Fibroblast of gingiva (primary cell): Measurements from ENCODE around the gene GREM2.
A peak's percentile ranks its signal among the peaks of the same experiment; 100 is the strongest.

ENCODE experiments used
- DNase-seq: peaks from one replicate; pipeline ENCODE4 v3.0.0-alpha.2; 2011; ENCODE audit warnings: low read depth

Gene GREM2

DNA sequence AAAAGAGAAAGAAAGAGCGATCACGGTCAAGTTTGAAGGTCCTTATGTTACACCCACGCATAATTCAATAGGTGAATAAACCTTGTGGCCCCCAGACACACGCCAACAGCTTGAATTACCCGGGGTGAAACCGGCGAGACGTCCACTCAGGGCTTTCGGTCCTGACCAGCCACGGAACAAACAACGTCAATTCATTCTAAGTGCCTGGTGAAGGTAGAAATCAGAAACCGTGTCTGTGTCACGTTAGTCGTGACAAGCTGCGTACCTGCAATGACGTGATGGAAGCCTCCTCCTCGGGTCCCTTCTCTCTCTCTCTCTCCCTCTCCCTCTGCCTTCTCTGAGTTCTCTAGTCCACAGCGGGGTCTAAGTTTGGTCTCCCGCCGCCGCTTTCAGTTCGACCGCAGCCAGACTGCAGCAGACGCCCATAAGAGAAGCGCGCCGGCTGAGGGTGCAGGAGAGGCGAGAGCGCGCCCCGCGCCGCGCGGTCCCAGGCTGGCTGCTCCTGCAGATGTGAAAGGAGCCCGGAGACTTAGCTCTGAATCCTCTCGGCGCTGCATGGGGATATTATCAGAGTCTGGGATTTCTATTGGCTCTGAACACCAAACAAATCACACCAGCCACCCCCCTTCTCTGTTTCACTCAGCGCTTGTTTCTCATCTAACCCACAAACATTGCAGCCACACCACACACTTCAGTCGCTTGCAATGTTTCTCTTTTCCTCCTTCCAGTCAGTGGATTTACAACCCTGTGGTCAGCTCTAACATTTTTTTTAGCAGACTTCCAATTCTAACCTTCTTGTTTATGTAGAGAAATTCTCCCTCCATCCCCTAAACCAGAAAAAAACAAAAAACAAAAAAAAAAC is at the start of gene GREM2:
GREM2 (minus strand) TSS at position 537 of the 862 bp plus-strand sequence. CDS start 118,680 bp downstream, outside the sequence.
- peak; percentile 86 for DNase-seq

DNA sequence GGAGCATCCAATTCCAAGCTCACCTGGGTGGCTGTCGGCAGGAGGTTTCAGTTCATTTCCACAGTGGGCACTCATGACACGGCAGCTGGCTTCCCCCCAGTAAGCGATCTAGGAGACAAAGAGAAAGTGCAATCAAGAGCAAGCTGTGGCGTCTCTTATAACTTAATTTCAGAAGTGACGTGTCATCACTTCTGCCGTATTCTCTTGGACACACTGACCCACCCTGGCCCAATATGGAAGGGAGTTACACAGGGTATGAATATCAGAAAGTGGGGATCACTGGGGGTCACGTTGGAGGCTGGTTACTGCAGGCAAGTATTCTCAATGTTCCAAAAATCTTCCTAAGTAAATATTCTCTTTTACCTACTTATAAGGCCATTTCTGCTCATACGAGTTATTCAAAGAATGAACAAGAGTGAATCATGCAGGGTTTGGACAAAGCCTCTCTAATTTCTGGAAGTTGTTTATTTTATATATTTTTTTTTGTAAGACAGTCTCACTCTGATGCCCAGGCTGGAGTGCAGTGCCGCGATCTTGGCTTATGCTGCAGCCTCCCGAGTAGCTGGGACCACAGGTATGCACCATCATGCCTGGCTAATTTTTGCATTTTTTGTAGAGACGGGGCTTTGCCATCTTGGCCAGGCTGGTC is 46.5 kb upstream of the GREM2 start:
- DNase-seq: peak; percentile 64

DNA sequence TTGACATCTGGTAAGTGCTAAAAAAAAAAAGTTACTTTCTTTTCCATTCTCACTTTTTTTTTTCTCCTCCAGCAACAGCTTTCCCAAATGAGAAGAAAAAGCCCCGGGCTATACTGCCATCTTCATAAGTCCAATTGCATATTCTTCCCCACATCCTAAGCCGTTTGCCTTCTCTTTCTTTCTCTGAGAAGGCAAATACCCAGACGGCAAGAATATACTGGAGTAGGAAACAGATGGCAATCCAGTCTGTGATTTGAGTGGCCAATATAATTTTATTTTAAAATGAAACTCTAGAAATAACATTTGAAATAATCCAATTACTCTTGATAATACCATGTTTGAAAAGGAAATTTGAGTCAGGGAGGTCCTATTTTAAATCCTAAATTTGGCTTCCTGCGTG is 44.6 kb upstream of the GREM2 start:
- no peak for DNase-seq

DNA sequence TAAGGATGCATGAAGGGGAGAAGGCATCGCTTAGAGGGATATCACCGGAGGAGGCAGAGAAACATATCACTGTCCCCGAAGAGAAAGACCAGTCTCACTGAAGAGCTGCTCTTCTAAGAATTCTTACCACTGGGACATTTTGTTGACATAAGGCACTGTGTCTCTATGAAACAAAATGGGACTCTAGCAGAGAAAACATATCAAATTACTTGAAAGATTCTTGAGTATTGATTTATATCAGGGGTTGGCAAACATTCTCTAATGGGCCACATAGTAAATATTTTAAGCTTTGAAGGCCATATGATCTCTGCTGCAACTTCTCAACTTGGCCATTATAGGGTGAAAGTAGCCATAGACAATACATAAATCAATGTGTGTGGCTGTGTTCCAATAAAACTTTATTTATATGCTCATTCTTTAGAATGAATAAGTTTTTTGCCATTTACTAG is 41.0 kb upstream of the GREM2 start:
- DNase-seq: no peak

DNA sequence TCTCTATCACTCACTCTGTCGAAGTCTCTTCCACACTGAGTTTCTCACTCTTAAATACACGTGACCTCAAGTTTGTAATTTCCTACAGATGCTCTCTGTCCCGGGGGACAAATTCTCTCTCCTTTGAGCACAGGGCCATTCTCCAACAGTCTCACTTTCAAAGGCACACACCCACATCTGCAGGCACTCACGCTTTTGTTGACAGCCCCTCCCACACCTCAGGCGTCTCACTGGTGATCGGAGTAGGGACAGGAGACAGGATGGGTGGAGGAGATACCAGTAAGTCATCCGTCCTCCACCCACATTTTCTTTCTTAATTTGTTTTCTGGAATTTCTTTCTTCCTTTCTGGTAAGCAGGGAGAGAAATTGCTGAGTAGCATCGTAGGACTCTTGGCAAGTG is 40.6 kb upstream of the GREM2 start:
- DNase-seq: peak; percentile 26

DNA sequence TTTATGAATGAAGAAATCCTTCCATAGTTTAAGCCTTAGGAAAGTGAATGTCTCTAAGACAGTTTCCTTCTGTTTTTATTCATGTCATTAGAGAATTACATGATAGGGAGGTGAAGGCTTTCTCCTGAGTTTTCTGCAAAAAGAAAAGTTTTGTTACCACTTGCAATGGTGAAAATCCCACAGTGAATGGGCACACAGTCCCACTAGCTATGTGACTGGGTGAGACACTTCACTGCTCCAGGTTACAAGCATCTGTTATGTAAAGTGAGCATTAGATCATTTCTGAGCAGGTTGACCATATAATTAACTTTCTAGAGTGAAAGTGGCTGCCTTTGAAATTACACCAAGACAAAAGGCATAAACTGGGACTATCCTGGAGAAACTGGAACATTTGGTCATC is 38.9 kb upstream of the GREM2 start:
- DNase-seq: no peak

DNA sequence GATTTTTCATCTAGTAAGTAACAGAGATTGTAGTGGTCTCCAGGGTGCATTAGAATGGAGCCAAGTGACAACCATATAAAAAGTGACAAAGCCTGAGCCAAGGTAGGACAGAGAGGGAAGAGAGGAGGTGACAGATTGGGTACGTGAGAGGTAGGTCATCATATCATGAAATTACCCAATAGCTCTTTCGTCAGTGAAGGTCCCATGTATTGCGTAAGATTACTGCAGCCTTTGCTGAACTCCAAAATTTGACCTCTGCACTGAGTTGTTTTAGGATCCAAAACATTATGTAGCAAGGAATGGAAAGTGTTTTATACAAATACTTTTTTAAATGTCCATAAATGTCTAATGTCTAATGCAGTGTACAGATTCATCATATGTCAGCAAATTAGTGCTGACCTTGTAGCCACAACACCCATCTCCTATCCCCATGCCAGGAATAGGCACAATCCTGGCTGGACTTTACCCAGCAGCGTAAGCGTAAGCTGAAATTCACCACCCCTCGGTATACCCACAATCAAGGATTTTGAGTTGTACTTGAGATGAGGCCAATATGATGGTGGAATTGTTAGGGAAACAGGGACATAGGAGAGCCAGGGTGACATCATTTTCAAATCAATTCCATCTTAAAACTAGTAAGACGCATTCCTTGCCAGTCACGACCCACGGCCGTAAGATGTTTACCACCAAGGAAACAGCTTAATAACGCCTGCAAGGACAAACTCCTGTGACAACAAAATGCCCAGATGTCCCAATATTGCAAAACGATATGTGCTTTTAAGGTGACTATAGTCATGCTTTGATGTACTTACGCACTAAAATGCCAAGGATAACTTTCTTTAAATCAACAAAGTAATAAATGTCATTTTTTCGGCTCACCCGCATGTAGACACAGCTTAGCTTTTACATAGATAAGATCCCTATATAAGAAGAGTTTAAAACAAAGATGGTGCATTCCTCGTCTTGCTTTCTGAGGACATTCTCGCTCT is 38.1 kb upstream of the GREM2 start:
- peak; percentile 14 for DNase-seq

DNA sequence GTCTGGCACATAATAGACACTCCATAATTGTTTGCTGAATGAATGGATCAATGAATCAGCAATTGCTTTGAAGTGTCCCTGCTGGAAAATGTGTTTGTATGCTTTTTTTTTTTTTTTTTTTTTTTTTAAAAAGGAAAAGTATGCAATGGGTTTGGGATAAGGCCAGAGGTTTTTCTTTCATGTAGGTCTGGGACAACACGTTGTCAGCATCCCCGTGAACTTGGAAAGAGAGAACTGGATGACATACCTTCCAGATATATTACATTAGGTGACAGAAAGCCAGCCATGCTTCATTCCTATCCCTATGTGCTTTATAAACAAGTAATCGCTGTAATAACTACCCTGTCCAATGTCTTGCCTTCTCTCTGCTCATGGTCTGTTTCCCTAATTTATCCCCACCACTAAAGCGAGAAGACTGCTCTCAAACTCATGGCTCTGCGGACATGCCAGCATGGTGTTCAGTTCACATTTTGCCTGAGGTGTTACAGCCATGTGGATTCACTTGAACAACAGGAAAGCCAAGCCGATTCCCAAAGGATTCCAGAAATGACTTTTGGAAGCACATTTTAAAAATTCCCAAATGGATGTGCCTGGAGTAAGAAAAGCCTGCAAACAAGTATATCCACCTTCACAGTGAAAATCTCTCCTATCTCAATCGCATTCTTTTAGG is 34.8 kb upstream of the GREM2 start:
- no peak for DNase-seq

DNA sequence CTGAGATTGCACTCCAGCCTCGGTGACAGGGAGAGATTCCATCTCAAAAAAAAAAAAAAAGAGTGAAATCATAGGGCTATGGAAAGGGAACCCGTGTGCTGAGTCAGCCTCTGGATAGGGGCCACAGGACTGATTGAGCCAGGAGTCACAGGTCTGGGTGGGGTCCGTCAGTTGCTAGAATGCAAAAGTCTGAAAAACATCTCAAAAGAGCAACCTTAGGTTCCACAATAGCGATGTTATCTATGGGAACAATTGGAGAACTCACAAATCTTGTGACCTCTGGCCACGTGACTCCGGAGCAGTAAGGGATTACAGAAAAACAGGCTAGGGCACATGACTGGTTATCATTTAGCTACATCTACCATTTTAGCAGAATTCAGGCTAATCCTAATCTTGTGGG is 32.8 kb upstream of the GREM2 start:
- no peak for DNase-seq

DNA sequence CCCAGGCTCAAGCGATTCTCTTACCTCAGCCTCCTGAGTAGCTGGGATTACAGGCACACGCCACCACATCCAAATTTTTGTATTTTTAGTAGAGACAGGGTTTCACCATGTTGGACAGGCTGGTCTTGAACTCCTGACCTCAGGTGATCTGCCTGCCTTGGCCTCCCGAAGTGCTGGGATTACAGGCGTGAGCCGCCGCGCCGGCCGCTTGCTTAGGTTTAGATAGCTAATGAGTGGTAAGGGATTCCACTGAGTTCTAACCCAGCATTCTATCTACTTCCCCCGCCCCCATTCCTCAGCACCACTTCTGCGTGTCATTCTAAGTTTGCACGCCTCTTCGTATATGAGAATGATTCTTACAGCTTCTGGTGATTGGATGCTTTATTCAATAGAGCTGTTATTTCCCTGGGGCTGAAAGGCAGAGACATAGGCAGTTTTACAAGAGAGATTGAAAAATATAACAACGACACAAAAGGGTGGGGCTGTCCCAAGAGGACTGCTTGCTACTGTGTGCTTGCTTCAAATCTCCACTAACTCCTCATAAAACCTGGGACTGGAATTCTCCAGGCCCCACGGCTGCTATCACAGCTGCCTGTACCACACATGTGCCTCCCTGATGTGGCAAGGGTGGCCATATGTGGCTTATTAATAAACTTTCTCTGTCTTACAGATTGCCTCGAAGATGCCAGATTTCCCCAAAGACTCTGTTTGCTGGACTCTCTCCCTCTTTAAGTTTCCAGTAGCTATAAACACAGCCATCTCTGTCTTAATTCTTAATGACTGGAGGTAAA is 23.7 kb upstream of the GREM2 start:
- peak; percentile 29 for DNase-seq

DNA sequence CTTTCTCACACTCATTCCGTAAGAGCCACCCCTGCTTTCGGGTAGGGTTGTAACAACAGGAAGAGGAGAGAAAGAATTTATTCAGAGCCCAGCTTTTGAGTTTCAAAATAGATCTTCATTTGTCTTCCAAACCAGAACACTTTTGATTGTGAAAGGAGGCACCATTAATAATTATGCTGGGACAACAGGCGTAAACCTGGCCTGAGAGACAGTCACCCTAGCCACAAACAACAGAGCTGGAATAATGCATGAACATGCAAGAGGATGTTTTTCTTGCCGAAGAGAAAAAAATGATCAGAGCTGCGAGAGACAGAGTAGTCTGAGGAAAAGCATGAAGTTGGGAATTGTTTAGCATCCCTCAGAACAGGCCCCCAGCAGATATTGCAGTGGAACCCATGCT is 18.5 kb upstream of the GREM2 start:
- DNase-seq: no peak

DNA sequence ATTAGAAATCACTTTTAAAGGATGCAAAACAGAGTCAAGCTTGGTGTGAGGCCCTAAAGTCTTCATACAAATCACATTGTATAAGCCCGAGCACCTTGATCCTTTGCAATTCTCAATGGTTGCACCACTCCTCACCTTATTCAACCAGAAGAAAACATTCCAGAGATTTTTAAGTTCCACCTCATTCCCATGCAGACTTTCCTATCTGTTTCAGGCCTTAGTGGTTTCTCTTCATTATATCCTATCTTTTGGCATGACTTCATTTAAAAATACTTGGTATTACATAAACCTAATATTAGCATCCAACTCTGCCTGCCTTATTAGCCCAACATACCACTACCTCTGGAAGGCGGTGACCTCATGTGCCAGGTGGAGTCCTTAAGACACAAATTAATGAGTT is 9.3 kb upstream of the GREM2 start:
- no peak for DNase-seq

DNA sequence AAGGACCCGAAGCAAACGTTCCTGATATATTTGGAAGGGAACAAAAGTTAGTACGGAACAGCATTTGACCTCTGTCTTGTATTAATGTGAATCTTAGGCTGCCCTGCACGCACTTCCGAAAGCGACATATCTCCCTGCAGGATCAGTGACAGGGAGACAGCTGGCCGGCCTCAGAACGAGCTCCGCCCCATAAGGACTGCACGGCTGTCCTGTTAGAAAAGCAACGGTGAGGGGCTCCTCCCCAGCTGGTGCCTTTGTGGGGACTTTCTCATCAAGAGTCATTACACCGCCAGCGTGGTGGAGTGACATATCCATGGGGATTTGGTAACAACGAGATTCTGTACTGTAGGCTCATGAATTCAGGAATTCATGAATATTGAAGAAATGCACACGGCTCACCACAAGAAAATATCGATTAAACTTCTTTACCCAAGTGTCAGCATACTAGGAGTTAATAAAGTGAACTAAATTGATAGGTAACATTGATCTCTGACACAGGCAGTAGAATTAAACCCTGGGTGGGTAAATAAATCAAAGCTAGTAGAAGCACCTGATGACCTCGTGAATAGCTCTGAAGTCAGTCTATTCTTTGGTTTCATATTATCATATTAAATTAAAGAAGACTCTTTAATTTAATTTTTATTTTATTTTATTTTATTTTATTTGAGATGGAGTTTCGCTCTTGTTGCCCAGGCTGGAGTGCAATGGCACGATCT is 8.1 kb upstream of the GREM2 start:
- no peak for DNase-seq

DNA sequence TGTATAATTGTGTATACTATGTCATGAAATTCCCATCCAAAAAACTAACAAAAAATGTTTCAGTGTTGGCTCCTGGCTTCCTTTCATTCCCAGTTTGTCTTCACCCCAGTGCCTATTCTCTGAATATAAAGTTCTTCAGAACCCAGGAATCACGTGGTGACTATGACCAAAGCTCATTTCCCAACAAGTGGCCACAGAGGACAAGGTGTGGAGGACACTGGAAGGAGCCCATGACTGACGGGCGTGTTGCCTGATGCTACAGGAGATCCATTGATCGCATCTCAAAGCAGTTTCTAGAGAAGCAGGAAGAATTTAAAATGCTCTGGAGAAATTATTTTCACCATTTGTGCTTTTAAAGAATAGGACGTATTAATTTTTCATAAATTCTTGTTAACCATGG is 7.4 kb upstream of the GREM2 start:
- no peak for DNase-seq

DNA sequence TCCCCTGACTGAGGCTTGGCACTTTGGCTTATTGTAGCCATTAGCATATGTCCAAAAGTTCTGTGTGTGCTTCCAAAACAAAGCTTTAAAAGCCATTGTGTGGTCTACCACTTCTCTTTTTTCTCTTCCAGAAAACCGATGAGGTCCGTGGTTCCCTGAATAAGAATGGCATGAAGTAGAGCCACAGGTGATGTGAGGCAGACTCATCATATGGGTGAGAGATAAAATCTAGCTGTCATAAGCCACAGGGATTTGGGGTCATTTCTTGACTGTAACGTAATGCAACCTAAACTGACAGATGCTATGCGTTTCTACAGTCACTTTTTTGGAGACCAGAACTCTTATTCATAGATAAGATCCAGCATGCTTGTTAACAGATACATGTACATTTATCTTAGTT is 7.0 kb upstream of the GREM2 start:
- DNase-seq: no peak

DNA sequence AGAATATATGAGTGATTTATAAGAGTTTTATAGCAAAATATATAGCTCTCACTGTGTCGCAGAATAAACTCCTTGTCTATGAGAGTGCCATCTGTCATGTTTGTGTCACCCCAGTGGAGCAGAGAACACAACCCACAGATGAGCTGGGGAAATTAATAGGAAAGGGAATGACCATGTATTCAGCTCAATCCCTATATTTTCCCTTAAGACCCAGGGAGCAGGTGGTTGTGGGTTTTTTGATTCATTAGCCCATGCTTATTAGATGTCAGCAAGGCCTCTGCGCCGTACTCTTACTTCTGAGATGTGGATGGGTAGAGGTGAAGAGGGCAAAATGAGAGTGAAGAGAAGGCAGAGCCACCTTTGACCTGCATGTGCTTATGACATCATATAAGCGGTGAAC is 4.1 kb upstream of the GREM2 start:
- no peak for DNase-seq

DNA sequence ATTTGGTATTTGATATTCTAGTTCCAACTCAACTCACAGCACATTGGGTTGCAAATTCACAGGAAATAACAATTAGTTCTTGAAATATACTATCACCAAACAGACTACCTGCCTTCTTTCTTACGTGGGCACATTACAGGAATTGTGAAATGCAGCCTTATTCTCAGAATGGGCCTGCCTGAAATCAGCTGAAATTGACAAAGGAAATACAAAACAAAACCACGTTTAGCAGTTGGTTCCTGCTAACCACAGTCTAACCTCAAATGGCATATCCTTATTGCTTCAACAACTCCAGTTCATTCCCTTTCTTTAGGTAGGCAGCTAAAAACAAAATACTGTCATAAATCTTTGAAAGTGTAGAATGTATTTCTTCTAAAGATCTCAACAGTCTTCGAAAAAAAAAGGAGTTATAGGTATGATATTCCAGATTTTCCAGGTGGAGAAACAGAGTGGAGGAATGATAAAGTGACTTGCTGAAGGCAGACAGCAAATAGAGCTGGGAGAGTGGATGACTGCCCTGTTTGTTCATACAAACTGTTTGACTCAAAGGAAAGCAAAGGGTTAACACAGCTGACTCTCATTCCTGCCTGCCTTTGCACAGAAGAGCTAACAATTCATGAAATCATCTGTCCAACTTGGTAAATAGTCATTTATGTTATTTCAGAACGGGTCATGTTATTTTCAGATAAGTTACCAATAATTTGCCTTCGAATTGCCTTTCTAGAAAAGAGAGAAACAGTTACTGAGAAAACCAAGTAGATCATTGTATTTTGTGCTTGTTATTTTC is 1.6 kb upstream of the GREM2 start:
- no peak for DNase-seq

DNA sequence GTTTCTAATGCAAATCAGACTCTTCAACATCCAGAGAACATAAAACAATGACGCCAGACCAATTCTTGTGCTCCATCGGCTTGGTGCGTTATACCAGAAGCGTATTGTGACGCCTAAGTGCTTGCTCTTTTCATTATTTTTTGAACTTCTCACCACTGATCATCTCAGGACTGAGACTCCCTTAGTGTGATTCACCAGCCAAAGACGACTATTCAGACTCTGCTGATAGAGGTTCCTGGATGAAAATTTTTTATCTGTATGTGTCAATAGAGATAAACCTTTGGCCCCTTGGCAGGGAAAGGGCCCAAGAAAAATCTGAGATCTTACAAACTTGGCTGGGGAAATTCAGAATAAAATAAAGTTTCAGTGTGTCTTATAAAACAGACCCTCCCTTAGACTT is 856 bp upstream of the GREM2 start:
- DNase-seq: no peak

DNA sequence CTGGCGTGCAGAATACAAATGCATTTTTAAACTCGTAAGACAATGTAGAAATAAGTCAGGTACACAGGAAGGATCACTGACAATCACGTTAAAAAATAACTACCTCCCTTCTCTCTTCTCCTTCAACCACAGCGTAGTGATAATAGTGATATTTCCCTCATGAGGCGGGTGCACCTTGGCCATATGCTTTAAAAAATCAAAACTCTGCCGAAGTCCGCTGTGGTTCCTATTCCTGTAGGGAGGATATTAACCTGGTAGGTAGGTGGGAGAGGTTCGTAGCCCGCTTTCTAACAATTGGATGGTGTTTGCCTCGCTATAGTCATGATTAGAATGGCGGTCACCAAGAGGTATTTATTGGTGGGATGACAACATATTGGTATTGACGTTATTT is 732 bp downstream of the GREM2 start:
- no peak for DNase-seq

DNA sequence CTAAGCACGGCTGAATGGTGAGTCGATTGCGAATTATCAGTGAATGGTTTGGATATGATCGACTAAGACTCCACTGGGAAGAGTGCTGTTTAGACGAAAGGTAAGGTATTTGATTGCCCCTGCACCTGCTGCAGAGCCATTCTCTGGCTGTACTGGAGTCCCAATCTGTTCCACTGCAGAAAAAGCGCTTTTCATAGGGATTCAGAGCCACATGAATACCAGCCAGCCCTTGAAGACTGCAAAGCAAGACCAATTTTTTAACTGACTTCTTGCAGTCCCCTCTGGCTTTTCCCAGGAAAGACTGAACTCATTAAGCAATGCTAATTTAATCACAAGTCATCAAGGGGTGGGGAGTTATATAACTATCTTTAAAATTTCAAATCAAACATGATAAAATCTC is 1.3 kb downstream of the GREM2 start:
- DNase-seq: no peak
